Sciatic nerve (tissue), 2 donors: Measurements from ENCODE around the gene ZSWIM8. TPM values are rescaled to one million over a fixed set of nuclear protein-coding genes. Genes with fewer than 3 reads are reported as not detected.
"Not testable (repeated sequence)": the region's sequence is repeated elsewhere in the genome, so short reads cannot be mapped to it uniquely, and the experiment has no call there.

ENCODE experiments used
- ATAC-seq: fragments of 200-7000 bp; cut with Tn5 transposase; one replicate; pipeline ENCODE4 v1.9.1; 2020; ENCODE audit warnings: mild to moderate bottlenecking, moderate library complexity
- DNase-seq: peaks from one replicate; pipeline ENCODE4 v3.0.0-alpha.2; 2020; ENCODE audit warnings: low spot score
- intact Hi-C: fragments of 100-400 bp; cut with DNase I; formaldehyde crosslinking; loops from one replicate; pipeline ENCODE4 v1.14.2; 2022
- total RNA-seq: library from RNA; stranded (reverse); fragmentation: NEBNext Ultra II Directional; extraction: Animal tissue kit (Norgen Biotek cat#: 25700); gene quantifications from one replicate; pipeline ENCODE4 v1.2.1, GENCODE V29; 2021
- donor health status: DM: no; HTN: no; CAD: no.
- donor health status: DM: no; HTN: no; CAD: no.

The ZSWIM8 gene
- total RNA-seq, 1 donor from 2014 or later = 99.1 TPM

DNA sequence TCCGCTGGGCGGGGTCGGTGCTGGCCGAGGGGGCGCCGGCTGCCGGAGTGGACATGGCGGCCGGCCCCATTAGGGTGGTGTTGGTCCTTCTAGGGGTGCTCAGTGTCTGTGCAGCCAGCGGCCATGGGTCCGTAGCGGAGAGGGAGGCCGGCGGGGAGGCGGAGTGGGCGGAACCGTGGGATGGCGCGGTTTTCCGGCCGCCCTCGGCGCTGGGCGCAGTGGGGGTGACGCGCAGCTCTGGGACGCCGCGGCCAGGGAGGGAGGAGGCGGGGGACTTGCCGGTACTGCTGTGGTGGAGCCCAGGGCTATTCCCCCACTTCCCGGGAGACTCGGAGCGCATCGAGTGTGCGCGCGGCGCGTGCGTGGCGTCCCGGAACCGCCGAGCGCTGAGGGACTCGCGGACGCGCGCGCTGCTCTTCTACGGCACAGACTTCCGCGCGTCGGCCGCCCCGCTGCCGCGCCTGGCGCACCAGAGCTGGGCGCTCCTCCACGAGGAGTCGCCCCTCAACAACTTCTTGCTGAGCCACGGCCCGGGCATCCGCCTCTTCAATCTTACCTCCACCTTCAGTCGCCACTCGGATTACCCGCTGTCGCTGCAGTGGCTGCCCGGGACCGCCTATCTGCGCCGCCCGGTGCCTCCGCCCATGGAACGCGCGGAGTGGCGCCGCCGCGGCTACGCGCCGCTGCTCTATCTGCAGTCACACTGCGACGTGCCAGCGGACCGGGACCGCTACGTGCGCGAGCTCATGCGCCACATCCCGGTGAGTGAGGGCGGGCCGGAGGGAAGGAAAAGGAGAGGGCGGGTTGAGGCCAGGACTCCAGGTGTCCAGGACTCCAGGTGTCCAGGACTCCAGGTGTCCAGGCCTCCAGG is 12.9 kb upstream of the ZSWIM8 start:
- peak; percentile 87 for DNase-seq
- ATAC-seq = peak; percentile 85
- intact Hi-C loops = no loop called here

GRCh38 chr10:73773152-73773879 is 12.1 kb upstream of the ZSWIM8 start:
- intact Hi-C loops = no loop called here
- ATAC-seq = no peak
- peak; percentile 59 for DNase-seq

- intact Hi-C loops = no loop called here
- no peak for DNase-seq
- no peak for ATAC-seq
Measured at GRCh38 chr10:73774637-73775036, 10.8 kb upstream of the ZSWIM8 start.

- ATAC-seq (no peak), DNase-seq (peak; percentile 19)
- intact Hi-C loops = no loop called here
Measured at GRCh38 chr10:73779018-73779417, 6.4 kb upstream of the ZSWIM8 start.

GRCh38 chr10:73779539-73780197 is 5.7 kb upstream of the ZSWIM8 start:
- intact Hi-C loops = no loop called here
- no peak for DNase-seq

GRCh38 chr10:73780301-73780700 is 5.1 kb upstream of the ZSWIM8 start:
- ATAC-seq (no peak), DNase-seq (peak; percentile 33)
- intact Hi-C loops = no loop called here

More at GRCh38 chr10:73779539-73780197, 5.7 kb upstream of the ZSWIM8 start:
- no peak for ATAC-seq

DNA sequence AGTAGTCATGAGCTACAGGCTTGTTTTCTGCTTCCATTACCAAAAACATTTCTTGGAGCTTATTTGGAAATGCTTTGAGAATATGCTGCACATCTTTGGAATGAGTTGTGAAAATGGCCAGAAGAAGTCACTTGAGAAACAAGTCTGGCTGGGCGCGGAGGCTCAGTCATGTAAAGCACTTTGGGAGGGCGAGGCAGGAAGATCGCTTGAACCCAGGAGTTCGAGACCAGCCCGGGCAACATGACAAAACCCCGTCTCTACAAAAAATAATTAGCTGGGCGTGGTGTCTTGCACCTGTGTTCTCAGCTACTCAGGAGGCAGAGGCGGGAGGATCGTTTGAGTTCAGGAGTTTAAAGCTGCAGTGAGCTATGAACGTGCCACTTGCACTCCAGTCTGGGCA is 4.4 kb upstream of the ZSWIM8 start:
- ATAC-seq (no peak), DNase-seq (peak; percentile 27)
- intact Hi-C loops = no loop called here

- ATAC-seq (peak; percentile 18), DNase-seq (no peak)
- intact Hi-C loops = no loop called here
Measured at GRCh38 chr10:73781548-73781878, 3.9 kb upstream of the ZSWIM8 start.

DNA sequence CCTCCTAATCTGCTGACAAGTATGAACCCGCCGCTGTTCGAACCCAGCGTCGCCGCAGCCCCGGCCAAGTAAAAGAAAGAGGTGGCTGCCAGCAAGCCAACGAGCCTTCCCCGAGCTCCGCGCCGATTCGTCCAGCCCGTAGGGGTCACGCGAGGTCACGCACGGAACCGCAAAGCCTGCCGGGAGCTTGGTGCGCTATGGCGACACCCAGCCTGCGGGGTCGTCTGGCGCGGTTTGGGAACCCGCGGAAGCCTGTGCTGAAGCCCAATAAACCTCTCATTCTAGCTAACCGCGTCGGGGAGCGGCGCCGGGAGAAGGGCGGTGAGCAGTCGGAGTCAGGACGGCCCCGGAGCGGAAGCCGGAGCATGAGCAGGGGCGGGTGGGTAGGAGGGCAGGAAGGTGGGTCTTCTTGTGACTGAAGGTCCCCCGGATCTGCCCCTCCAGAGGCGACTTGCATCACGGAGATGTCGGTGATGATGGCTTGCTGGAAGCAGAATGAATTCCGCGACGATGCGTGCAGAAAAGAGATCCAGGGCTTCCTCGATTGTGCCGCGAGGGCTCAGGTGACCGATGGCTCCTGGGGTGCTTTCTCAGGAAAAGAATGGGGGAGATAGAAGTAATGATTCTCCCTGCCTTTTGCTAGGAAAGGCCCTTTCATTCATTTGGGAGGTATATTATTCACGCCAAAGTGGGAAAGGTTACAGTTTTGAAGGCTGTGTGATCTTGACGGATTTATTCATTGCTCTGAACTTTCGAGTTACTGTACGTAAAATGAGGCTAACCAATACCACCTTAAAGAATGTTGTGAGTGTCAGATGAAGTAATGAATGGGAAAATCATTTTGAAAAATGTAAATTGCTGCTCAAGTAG is 3.3 kb upstream of the ZSWIM8 start, which contains the start of gene CHCHD1:
Gene CHCHD1, plus strand, starts transcription at position 170 of the 870 bp plus-strand sequence. Its CDS starts 28 bp downstream, at position 198.
- DNase-seq (peak; percentile 97), ATAC-seq (peak; percentile 85)
- intact Hi-C loops = no loop called here

DNA sequence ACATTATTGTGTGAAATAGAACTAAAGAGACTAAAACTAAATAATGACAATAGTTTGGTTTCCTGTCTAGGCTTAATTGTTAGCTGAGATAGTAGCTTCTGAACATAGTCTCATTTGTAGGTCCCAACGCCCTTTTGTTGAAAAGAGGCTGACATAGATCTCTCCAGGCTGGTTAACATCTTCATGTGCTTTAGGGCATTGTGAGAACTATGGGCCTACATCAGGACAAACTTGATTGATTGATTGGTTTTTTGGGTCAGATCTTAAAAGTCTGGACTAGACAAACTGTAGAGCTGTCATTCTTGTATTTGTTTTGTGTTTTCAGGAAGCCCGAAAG is 2.7 kb upstream of the ZSWIM8 start:
- intact Hi-C loops = no loop called here
- no peak for DNase-seq
- no peak for ATAC-seq

GRCh38 chr10:73785721-73786511 is 510 bp downstream of the ZSWIM8 start:
- no peak for ATAC-seq
- intact Hi-C loops = no loop called here
- DNase-seq = no peak

DNA sequence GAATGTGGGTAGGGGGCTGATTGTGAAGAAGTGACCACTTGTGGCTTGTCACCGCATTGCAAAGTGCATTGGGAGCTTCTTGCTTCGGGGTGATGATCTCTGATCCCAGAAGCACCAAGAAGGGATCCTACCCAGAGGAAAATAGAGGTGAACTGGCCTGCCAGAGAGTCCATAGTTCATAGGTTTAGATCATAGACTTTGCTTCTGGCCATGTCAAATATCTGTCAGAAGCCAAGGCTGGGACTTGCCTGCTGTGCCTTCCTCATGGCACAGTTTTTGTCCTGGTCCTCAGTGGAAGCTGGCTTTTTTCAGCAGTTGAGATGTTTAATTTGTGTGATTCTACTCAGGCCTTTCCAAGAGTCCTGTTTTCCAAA is 1.1 kb downstream of the ZSWIM8 start:
- intact Hi-C loops = no loop called here
- DNase-seq (no peak), ATAC-seq (no peak)

DNA sequence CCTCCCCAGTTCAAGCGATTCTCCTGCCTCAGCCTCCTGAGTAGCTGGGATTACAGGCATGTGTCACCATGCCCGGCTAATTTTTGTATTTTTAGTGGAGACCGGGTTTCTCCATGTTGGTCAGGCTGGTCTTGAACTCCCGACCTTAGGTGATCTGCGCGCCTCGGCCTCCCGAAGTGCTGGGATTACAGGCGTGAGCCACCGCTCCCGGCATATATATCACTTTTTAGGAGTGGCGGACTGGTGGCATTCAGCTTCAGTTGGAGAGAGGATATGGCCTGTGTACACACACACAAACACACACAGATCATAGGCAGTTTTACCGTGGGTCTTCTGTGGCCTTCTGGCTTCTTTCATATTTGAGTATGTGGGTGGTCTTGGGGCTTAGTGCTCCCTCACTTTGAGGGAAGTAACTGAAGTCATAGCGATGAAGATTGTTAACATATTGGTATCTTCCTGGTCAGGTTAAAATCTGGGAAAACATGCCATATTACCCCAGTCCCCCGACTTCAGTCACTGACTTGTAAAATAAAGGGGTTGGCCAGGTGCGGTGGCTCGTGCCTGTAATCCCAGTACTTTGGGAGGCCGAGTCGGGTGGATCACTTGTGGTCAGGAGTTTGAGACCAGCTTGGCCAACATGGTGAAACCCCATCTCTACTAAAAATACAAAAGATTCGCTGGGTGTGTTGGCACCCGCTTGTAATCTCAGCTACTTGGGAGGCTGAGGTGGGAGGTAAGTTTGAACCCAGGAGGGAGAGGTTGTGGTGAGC is 1.8 kb downstream of the ZSWIM8 start:
- intact Hi-C loops, ATAC-seq: not testable (repeated sequence)
- DNase-seq = peak; percentile 53

DNA sequence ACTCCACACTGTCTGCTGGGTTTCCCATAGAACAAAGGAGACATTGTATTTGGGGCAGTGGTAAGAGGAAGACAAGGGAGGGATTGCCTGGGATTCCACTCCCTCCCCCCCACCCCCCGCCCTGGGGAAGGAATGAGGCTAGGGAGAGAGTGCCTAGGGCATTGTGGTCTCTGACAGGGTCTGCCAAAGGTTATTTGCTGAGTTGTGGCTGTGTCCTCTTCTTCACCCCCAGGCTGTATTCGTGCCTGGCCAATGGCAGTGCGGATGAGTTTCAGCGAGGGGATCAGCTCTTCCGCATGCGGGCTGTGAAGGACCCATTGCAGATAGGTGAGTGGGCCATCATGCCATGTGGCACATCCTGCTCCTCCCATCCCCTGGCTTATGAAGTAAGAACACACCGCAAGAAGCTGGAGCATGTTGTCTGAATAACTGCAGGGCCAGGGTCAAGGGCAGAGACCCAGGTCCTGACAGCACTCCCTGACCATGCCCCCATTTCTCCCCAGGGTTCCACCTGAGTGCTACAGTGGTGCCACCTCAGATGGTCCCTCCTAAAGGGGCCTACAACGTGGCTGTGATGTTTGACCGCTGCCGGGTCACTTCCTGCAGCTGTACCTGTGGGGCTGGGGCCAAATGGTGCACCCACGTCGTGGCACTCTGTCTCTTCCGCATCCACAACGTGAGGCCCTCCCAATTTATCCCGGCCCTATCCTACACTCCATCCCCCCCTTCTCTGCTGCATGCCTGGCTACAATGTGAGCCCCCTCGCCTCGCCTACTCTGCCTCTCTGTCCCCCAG is 3.7 kb downstream of the ZSWIM8 start:
- ATAC-seq = no peak
- intact Hi-C loops = no loop called here
- peak; percentile 50 for DNase-seq

DNA sequence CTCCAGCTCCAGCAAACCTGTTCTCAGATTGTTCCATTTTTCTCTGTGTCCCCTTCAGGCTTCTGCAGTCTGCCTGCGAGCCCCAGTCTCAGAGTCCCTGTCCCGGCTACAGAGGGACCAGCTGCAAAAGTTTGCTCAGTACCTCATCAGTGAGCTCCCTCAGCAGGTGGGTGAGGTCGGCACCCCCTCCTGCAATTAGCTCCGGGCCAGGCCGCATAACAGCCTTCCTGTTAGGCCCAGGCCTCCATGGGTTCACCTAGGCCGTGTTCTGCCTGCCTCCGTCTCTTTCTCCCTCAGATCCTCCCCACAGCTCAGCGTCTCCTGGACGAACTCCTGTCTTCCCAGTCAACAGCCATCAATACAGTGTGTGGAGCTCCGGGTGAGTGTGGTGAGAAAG is 4.3 kb downstream of the ZSWIM8 start:
- DNase-seq = peak; percentile 52
- ATAC-seq = no peak
- intact Hi-C loops = no loop called here

- no peak for ATAC-seq
- intact Hi-C loops = no loop called here
- DNase-seq = peak; percentile 44
Measured at GRCh38 chr10:73790886-73791625, 5.7 kb downstream of the ZSWIM8 start.
